SU-DHL-6 (cell line): ENCODE measurements around the gene P2RX2.

ENCODE experiments used
- H2AFZ ChIP-seq: fragments of 200-600 bp; sonication (generic); 2 replicates; pipeline ENCODE4 v1.6.1; 2014; ENCODE audit warnings: low read depth, mild to moderate bottlenecking, moderate library complexity, mixed read lengths, antibody characterized with exemption, low read length; ENCODE audit not compliant: severe bottlenecking
- H3F3A ChIP-seq: fragments of 200-600 bp; shearing (Covaris generic); 2 replicates; pipeline ENCODE4 v1.6.0; 2016; ENCODE audit warnings: antibody characterized with exemption, mild to moderate bottlenecking; ENCODE audit not compliant: insufficient read depth
- H3K27ac ChIP-seq: fragments of 200-600 bp; sonication (generic); 2 replicates; pipeline ENCODE4 v1.5.1; 2016; ENCODE audit warnings: low read depth, mild to moderate bottlenecking, low read length, moderate library complexity, mixed read lengths
- H3K27me3 ChIP-seq: fragments of 200-600 bp; sonication (generic), shearing (Covaris generic); 2 replicates; pipeline ENCODE4 v1.6.0; 2014; ENCODE audit warnings: mild to moderate bottlenecking, low read length
- H3K36me3 ChIP-seq: fragments of 200-600 bp; sonication (generic); 2 replicates; pipeline ENCODE4 v1.6.1; 2014; ENCODE audit warnings: mild to moderate bottlenecking, low read length, mixed read lengths
- H3K4me2 ChIP-seq: fragments of 300-600, 200-600 bp; shearing (Covaris generic), sonication (generic); 2 replicates; pipeline ENCODE4 v1.6.0; 2014; ENCODE audit warnings: low read length, low read depth, mild to moderate bottlenecking; ENCODE audit not compliant: poor library complexity, severe bottlenecking
- H3K4me3 ChIP-seq: fragments of 200-600 bp; sonication (generic); 2 replicates; pipeline ENCODE4 v1.5.1; 2014; ENCODE audit warnings: antibody characterized with exemption, low read length, mild to moderate bottlenecking, mixed read lengths; ENCODE audit not compliant: insufficient read depth, poor library complexity, severe bottlenecking
- H3K79me2 ChIP-seq: fragments of 200-600 bp; sonication (generic); 2 replicates; pipeline ENCODE4 v1.6.1; 2014; ENCODE audit warnings: mild to moderate bottlenecking, low read length, moderate library complexity; ENCODE audit not compliant: insufficient read depth
- H3K9ac ChIP-seq: fragments of 200-600 bp; sonication (generic); 2 replicates; pipeline ENCODE4 v1.7.0; 2014; ENCODE audit warnings: mild to moderate bottlenecking, low read length
- H3K9me2 ChIP-seq: fragments of 200-600 bp; sonication (generic); replicated peaks from 2 replicates; pipeline ENCODE4 v1.6.1; 2014; ENCODE audit warnings: low read length; ENCODE audit not compliant: insufficient read depth
- H3K9me3 ChIP-seq: fragments of 200-600 bp; sonication (generic); 2 replicates; pipeline ENCODE4 v1.6.1; 2014; ENCODE audit warnings: low read length, mixed read lengths; ENCODE audit not compliant: insufficient read depth
- H4K20me1 ChIP-seq: fragments of 200-600 bp; sonication (generic); 2 replicates; pipeline ENCODE4 v1.6.1; 2014; ENCODE audit warnings: low read depth, mild to moderate bottlenecking, antibody characterized with exemption, low read length, moderate library complexity, mixed read lengths
- CTCF ChIP-seq: fragments of 200-600 bp; sonication (generic); IDR thresholded peaks from one replicate; pipeline ENCODE4 v1.5.1; 2017; ENCODE audit warnings: antibody characterized with exemption, mild to moderate bottlenecking, low read length, moderate library complexity; ENCODE audit not compliant: insufficient read depth, poor library complexity, severe bottlenecking
- EZH2phosphoT487 ChIP-seq: fragments of 200-600 bp; sonication (generic), shearing (Covaris generic); conservative IDR thresholded peaks from 2 replicates; pipeline ENCODE4 v1.6.1; 2018; ENCODE audit warnings: mild to moderate bottlenecking, antibody characterized with exemption, low read length, moderate library complexity, mixed read lengths

The P2RX2 gene

GRCh38 chr12:132629330-132629729 is 10.8 kb downstream of the P2RX2 start:
- no peaks in the 10 kb centered on the region for H3F3A ChIP-seq
- no peaks in the 10 kb centered on the region for H3K36me3 ChIP-seq
- no peak overlapping the region for H3K9ac ChIP-seq
- TF ChIP-seq EZH2phosphoT487 (no peak), CTCF (no peak)
- H3K27me3 ChIP-seq: no peaks in the 10 kb centered on the region
- no peak overlapping the region for H2AFZ ChIP-seq
- no peaks in the 10 kb centered on the region for H3K9me2 ChIP-seq
- no peak overlapping the region for H3K27ac ChIP-seq
- no peak overlapping the region for H3K4me2 ChIP-seq
- H3K9me3 ChIP-seq: no peaks in the 10 kb centered on the region
- no peaks in the 10 kb centered on the region for H4K20me1 ChIP-seq
- H3K4me3 ChIP-seq: no peak overlapping the region
- H3K79me2 ChIP-seq: no peaks in the 10 kb centered on the region

DNA sequence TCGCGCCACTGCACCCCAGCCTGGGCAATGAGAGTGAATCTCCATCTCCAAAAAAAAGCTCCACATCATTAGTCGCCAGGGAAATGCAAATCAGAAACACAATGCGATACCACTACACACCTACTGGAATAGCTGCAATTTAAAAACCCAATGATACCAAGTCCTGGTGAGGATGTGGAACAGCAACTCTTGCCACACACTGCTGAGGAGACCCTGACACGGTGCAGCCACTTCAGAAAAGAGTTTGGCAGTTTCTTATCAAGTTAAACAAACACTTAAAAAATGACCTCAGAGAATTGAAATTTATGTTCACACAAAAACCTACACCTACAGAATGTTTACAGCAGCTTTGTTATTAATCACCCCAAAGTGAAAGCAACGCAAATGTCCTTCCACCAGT is 12.1 kb downstream of the P2RX2 start:
- Histone ChIP-seq H3K9ac (no peak overlapping the region), H3K4me3 (no peak overlapping the region), H3K9me2 (no peaks in the 10 kb centered on the region), H3K27ac (no peak overlapping the region), H3K79me2 (no peaks in the 10 kb centered on the region), H3F3A (no peaks in the 10 kb centered on the region), H3K9me3 (no peaks in the 10 kb centered on the region), H2AFZ (no peak overlapping the region), H3K27me3 (no peaks in the 10 kb centered on the region), H4K20me1 (no peaks in the 10 kb centered on the region), H3K4me2 (no peak overlapping the region), H3K36me3 (0 out of 2 replicates have a peak, but pooled peaks cover 3% of the 10 kb centered on the region)
- TF ChIP-seq EZH2phosphoT487 (no peak), CTCF (no peak)

GRCh38 chr12:132631666-132632065 is 13.1 kb downstream of the P2RX2 start:
- H3K9me2 ChIP-seq: no peaks in the 10 kb centered on the region
- 0 out of 2 replicates have a peak, but pooled peaks cover 6% of the 10 kb centered on the region for H3K36me3 ChIP-seq
- no peak overlapping the region for H3K4me3 ChIP-seq

More at GRCh38 chr12:132631666-132632065, 13.1 kb downstream of the P2RX2 start:
- no peak overlapping the region for H2AFZ ChIP-seq
- no peaks in the 10 kb centered on the region for H3K9me3 ChIP-seq
- H3K27me3 ChIP-seq: no peaks in the 10 kb centered on the region
- no peak overlapping the region for H3K9ac ChIP-seq
- H4K20me1 ChIP-seq: no peaks in the 10 kb centered on the region
- TF ChIP-seq CTCF (no peak), EZH2phosphoT487 (no peak)
- H3K4me2 ChIP-seq: no peak overlapping the region
- no peak overlapping the region for H3K27ac ChIP-seq
- no peaks in the 10 kb centered on the region for H3K79me2 ChIP-seq
- no peaks in the 10 kb centered on the region for H3F3A ChIP-seq
